CD8-positive, alpha-beta memory T cell (primary cell): Measurements from ENCODE around the gene RAB20. TPM values are rescaled to one million over a fixed set of nuclear protein-coding genes. Genes with fewer than 3 reads are reported as not detected.
"Not testable (repeated sequence)": the region's sequence is repeated elsewhere in the genome, so short reads cannot be mapped to it uniquely, and the experiment has no call there.

Experiments
- CTCF ChIA-PET: fragments of 350-600 bp; sonication (Branson Sonifier 250); formaldehyde crosslinking; loops from one replicate; lab custom pipeline; 2021; ENCODE audit warnings: antibody characterized with exemption; lab: Charles Lee
- POLR2A ChIA-PET: fragments of 350-600 bp; sonication (Branson Sonifier 250); formaldehyde crosslinking; loops from one replicate; lab custom pipeline; 2021; ENCODE audit warnings: antibody characterized with exemption; lab: Charles Lee
- DNase-seq, 5 donors: peaks; one replicate each; pipeline versions ENCODE4 v3.0.0 to v3.0.0-alpha.2; 2020 to 2022; ENCODE audit warnings: mixed read lengths in 1 of 5
- H3K27ac ChIP-seq: one replicate; pipeline ENCODE4 v1.7.0; 2013; ENCODE audit warnings: low read depth, mild to moderate bottlenecking, low read length, moderate library complexity
- H3K27me3 ChIP-seq: 2 replicates; pipeline ENCODE4 v1.7.0; 2013; ENCODE audit warnings: low read length, mild to moderate bottlenecking; ENCODE audit not compliant: insufficient read depth, poor library complexity, severe bottlenecking
- H3K36me3 ChIP-seq: 2 replicates; pipeline ENCODE4 v1.7.0; 2013; ENCODE audit warnings: mild to moderate bottlenecking, low read length, moderate library complexity; ENCODE audit not compliant: insufficient read depth
- H3K4me1 ChIP-seq: 2 replicates; pipeline ENCODE4 v1.7.0; 2013; ENCODE audit warnings: mild to moderate bottlenecking, low read length, moderate library complexity; ENCODE audit not compliant: insufficient read depth
- H3K4me3 ChIP-seq: 2 replicates; pipeline ENCODE4 v1.7.0; 2013; ENCODE audit warnings: mild to moderate bottlenecking, low read length
- H3K9me3 ChIP-seq: 2 replicates; pipeline ENCODE4 v1.7.0; 2013; ENCODE audit warnings: mild to moderate bottlenecking, low read length
- H3K27ac Mint-ChIP-seq, 8 donors: one replicate each; pipeline ENCODE4 v1.8.0; 2020 to 2021; ENCODE audit warnings: mixed read lengths in 8 of 8, mild to moderate bottlenecking in 6 of 8, inconsistent platforms in 3 of 8, moderate library complexity in 3 of 8
- H3K27me3 Mint-ChIP-seq, 2 donors: one replicate each; pipeline ENCODE4 v1.8.0; 2020 to 2021; ENCODE audit warnings: mixed read lengths in 2 of 2, mild to moderate bottlenecking in 1 of 2, moderate library complexity in 1 of 2
- H3K36me3 Mint-ChIP-seq, 3 donors: one replicate each; pipeline ENCODE4 v1.8.0; 2020 to 2021; ENCODE audit warnings: mixed read lengths in 3 of 3, inconsistent platforms in 1 of 3, mild to moderate bottlenecking in 1 of 3
- H3K4me1 Mint-ChIP-seq, 3 donors: one replicate each; pipeline ENCODE4 v1.8.0; 2020 to 2021; ENCODE audit warnings: mixed read lengths in 3 of 3, inconsistent platforms in 1 of 3, mild to moderate bottlenecking in 1 of 3
- H3K4me3 Mint-ChIP-seq, 7 donors: one replicate each; pipeline ENCODE4 v1.8.0; 2020 to 2021; ENCODE audit warnings: mixed read lengths in 7 of 7, mild to moderate bottlenecking in 6 of 7, moderate library complexity in 4 of 7, inconsistent platforms in 2 of 7
- H3K9me3 Mint-ChIP-seq, 5 donors: one replicate each; pipeline ENCODE4 v1.8.0; 2020 to 2022; ENCODE audit warnings: mixed read lengths in 5 of 5, mild to moderate bottlenecking in 3 of 5, moderate library complexity in 2 of 5, inconsistent platforms in 1 of 5
- polyA plus RNA-seq: library from polyadenylated mRNA; unstranded; fragments of 300-500 nt; fragmentation: Illumina TruSeq; gene quantifications from one replicate; pipeline ENCODE4 v1.2.3, GENCODE V29; 2021
- total RNA-seq, 2 experiments: library from RNA; stranded (reverse); gene quantifications; one replicate each; pipeline ENCODE4 v1.2.3, GENCODE V29; 2021

The RAB20 gene
- total and polyA plus RNA-seq, 3 experiments from 2014 or later: 0.84 to 2.7 (median 1.2) TPM

DNA sequence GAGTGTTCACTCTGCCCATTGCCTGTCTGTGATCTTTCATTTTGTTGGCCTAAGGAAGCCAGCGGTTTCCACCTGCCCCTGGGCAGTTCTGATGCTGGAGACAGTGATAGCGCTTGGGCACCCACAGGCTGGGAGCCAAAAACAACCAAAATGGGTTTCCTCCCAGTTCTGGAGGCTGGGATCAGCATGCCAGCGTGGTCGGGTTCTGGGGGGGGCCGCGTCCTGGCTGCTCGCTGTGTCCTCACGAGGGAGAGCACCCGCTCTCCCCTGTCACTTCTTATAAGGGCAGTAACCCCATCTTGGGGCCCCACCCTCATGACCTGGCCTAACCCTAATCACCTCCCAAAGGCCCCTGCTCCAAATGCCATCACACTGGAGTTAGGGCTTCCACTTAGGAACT is 67.9 kb downstream of the RAB20 start:
- H3K27ac Mint-ChIP-seq: no peak overlapping the region
- no peak for DNase-seq
- H3K27me3 Mint-ChIP-seq: peaks cover 0 to 2% of the 10 kb centered on the region in 2 donors
- Histone ChIP-seq H3K27ac (no peak overlapping the region), H3K9me3 (no peaks in the 10 kb centered on the region), H3K36me3 (no peaks in the 10 kb centered on the region), H3K4me1 (no peaks in the 10 kb centered on the region), H3K27me3 (no peaks in the 10 kb centered on the region), H3K4me3 (no peak overlapping the region)
- peaks cover 0 to 1% (median 0%) of the 10 kb centered on the region in 5 donors for H3K9me3 Mint-ChIP-seq
- H3K4me3 Mint-ChIP-seq: no peak overlapping the region
- no peaks in the 10 kb centered on the region for H3K36me3 Mint-ChIP-seq
- H3K4me1 Mint-ChIP-seq: no peaks in the 10 kb centered on the region
- CTCF ChIA-PET: no interaction called here
- POLR2A ChIA-PET: no interaction called here

DNA sequence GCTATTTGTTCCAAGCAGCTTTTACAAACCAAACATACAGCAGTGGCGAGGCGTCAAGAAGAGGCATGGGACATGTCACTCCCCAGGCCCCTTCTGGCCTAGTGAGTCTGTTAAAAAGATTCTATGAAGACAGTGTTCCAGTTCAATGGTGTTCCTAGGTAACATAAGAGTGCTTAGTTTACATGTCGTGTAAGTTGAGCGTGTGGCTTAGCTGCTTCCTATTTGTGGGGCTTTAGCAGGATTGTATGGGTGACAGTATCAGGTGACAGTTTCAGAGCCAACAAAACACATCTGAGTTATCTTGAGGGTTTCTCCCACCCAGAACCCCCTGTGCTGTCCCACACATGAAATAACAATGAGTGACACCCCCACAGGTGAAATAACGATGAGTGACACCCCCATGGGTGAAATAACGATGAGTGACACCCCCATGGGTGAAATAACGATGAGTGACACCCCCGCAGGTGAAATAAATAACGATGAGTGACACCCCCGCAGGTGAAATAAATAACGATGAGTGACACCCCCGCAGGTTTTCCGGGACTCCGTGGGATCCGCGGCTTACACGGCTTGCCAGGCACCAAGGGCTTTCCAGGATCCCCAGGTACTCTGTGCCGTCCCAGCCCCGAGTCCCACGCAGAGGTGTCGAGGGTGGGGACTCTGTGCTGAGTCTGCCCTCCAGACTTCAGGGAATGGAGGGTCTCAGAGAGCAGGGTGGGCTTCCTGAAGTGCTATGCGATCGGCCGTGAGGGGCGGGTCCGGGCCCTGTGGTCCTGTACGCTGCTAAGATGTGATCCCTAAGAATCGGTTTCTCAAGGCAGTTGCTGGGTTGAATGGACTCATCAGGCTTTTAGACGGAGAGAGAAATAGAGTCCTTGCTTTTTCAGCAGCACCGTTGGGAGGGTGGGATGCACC is 68.6 kb downstream of the RAB20 start:
- Mint-ChIP-seq H3K27me3 (peaks cover 0 to 2% of the 10 kb centered on the region in 2 donors), H3K36me3 (no peaks in the 10 kb centered on the region), H3K4me3 (no peak overlapping the region), H3K27ac (no peak overlapping the region), H3K4me1 (no peaks in the 10 kb centered on the region), H3K9me3 (peaks cover 0 to 1% (median 0%) of the 10 kb centered on the region in 5 donors)
- Histone ChIP-seq H3K27me3 (no peaks in the 10 kb centered on the region), H3K27ac (no peak overlapping the region), H3K9me3 (no peaks in the 10 kb centered on the region), H3K4me1 (no peaks in the 10 kb centered on the region), H3K36me3 (no peaks in the 10 kb centered on the region), H3K4me3 (no peak overlapping the region)
- no peak for DNase-seq
- ChIA-PET CTCF (no interaction called here), POLR2A (no interaction called here)

DNA sequence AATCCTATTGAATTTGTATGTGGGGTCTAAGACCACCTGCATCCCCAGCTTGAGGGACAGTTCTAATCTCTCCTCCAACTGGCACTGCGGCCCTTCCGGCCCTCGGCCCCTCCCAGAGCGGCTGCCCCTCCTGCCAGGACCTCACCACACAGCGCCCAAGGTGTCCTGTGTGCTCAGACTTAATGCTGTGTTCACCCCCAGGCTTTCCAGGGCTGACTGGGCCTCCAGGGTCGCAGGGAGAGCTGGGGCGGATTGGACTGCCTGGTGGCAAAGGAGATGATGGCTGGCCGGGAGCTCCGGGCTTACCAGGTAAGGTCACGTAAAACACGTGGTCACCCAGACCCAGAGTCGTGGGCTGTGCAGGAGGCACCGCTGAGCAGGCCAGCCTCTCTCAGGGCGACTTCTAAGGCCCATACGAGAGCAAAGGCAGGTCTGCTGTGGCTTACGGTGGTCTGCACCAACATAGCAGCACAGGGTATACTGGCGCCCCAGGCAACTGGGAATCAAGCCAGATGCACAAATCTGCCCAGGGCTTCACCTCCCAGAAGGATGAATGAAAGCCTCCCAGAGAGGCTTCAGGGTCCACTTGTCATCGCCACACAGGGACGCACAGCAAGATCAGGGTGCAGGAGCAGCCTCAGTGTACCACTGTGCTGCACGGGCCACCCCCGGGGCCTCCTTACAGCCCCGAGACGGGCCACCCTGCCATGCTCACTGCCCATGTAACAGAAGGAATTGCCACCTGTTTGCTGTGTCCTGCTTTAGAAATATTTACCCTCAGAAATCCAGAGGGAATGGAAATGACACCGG is 69.4 kb downstream of the RAB20 start:
- H3K4me3 ChIP-seq: no peak overlapping the region
- CTCF ChIA-PET: no interaction called here
- H3K9me3 Mint-ChIP-seq: peaks cover 0 to under 1% (median 0%) of the 10 kb centered on the region in 5 donors
- no peak overlapping the region for H3K27ac Mint-ChIP-seq
- H3K27me3 Mint-ChIP-seq: peaks cover 0 to 2% of the 10 kb centered on the region in 2 donors
- no peak for DNase-seq
- H3K36me3 ChIP-seq: no peaks in the 10 kb centered on the region
- POLR2A ChIA-PET: no interaction called here
- H3K4me3 Mint-ChIP-seq: no peak overlapping the region
- H3K9me3 ChIP-seq: no peaks in the 10 kb centered on the region
- no peak overlapping the region for H3K27ac ChIP-seq
- no peaks in the 10 kb centered on the region for H3K4me1 ChIP-seq
- H3K4me1 Mint-ChIP-seq: no peaks in the 10 kb centered on the region
- H3K36me3 Mint-ChIP-seq: no peaks in the 10 kb centered on the region
- H3K27me3 ChIP-seq: no peaks in the 10 kb centered on the region

DNA sequence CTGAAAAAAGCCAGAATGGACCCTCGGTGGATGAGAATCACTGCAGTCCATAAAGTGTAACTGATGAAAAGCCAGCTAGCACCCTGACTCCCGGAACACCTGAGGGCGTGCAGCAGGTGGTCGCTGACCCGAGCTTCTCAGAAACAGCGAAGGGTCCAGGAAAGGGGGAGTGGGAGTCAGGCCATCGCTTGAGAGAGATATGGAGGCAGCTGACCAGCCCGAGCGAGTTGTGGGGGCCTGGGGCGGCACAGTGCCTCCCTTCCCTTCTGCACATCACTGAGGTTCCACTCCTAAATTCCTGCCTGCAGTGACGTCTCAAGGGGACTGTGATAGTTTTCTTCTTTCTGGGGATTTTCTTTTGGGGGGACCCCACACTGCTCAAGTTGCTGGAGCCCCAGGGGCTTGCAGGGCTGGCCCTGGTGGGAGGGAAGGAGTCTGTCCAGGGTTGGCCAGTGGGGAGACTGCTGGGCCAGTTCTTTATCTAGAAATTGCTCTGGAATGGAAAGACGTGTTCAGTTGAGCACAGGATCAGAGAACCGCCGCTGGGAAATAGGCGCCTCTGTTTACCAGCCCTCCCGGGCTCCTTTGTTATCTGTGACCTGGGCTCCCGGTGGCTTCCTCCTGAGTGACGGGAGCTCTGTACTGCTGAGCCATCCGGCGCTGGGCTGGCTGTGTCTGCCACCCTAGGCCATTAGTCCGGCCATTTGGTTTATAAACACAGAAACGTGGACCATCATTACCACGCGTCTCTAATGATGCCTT is 71.3 kb downstream of the RAB20 start:
- DNase-seq: no peak
- CTCF ChIA-PET: no interaction called here
- Histone ChIP-seq H3K4me3 (no peak overlapping the region), H3K9me3 (no peaks in the 10 kb centered on the region), H3K36me3 (no peaks in the 10 kb centered on the region), H3K27me3 (no peaks in the 10 kb centered on the region), H3K4me1 (no peaks in the 10 kb centered on the region), H3K27ac (no peak overlapping the region)
- peaks cover 0 to 2% of the 10 kb centered on the region in 2 donors for H3K27me3 Mint-ChIP-seq
- no peak overlapping the region for H3K27ac Mint-ChIP-seq
- H3K4me1 Mint-ChIP-seq: no peaks in the 10 kb centered on the region
- no peaks in the 10 kb centered on the region for H3K9me3 Mint-ChIP-seq
- no peak overlapping the region for H3K4me3 Mint-ChIP-seq
- POLR2A ChIA-PET: no interaction called here
- no peaks in the 10 kb centered on the region for H3K36me3 Mint-ChIP-seq

DNA sequence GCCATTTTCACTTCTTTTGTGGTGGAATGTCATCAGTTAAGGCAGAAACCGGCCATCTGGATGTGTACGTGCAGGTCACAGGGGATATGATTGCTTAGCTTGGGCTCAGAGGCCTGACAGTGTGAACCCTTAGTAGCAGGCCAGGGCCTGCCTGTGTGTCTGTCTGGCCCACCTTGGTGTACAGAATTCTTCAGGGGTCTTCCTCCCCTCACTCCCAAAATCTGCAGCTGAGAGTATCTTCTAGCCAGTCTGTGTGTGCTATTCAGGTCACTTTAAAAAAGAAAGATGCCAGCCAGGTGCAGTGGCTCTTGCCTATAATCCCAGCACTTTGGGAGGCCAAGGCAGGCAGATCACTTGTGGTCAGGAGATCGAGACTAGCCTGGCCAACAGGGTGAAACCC is 74.6 kb downstream of the RAB20 start:
- H3K9me3 Mint-ChIP-seq, H3K4me1 ChIP-seq, DNase-seq, H3K27ac Mint-ChIP-seq, H3K27me3 ChIP-seq, H3K4me3 ChIP-seq, H3K4me1 Mint-ChIP-seq, H3K9me3 ChIP-seq, H3K36me3 Mint-ChIP-seq, H3K4me3 Mint-ChIP-seq, H3K36me3 ChIP-seq, H3K27me3 Mint-ChIP-seq, H3K27ac ChIP-seq, POLR2A ChIA-PET: not testable (repeated sequence)
- CTCF ChIA-PET: interaction anchor here (1.0 kb wide), 1 partner anchor 31 kb away, joined by 3 read pairs; no protein-coding TSS in a partner anchor

DNA sequence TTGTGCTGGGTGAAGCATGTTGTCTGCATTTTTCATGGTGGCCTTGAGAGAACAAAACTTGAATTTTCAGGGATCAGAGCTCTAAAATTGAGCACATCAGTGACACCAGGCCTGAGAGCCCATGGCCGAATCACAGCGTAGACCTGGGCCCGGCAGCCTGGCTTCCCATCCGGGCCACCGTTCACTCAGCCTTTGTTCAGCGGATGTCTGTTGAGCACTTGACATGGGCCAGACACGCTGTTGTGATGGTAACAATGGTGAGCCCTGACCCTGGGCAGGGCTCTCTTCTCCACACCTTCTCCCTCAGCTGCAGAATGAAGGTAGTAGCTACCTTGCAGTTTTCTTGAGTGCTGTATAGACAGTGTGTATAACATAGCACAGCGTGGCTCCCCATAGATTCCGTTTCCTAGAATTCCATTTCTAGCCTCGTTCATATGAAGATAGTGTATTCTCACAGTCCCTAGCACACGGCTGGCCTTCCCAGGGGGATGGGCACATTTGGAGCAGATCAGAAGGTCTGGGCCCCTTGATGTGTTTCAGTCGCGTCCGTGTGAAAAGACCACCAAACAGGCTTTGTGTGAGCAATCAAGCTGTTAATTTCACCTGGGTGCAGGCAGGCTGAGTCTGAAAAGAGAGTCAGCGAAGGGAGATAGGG is 75.3 kb downstream of the RAB20 start:
- POLR2A ChIA-PET: no interaction called here
- no peaks in the 10 kb centered on the region for H3K27me3 ChIP-seq
- H3K9me3 ChIP-seq: no peaks in the 10 kb centered on the region
- Mint-ChIP-seq H3K27me3 (peaks cover 4 to 7% of the 10 kb centered on the region in 2 donors), H3K27ac (no peak overlapping the region), H3K9me3 (no peaks in the 10 kb centered on the region), H3K4me1 (no peaks in the 10 kb centered on the region), H3K4me3 (no peak overlapping the region), H3K36me3 (no peaks in the 10 kb centered on the region)
- CTCF ChIA-PET: no interaction called here
- no peaks in the 10 kb centered on the region for H3K36me3 ChIP-seq
- no peak overlapping the region for H3K4me3 ChIP-seq
- DNase-seq: no peak
- H3K4me1 ChIP-seq: no peaks in the 10 kb centered on the region
- H3K27ac ChIP-seq: no peak overlapping the region

DNA sequence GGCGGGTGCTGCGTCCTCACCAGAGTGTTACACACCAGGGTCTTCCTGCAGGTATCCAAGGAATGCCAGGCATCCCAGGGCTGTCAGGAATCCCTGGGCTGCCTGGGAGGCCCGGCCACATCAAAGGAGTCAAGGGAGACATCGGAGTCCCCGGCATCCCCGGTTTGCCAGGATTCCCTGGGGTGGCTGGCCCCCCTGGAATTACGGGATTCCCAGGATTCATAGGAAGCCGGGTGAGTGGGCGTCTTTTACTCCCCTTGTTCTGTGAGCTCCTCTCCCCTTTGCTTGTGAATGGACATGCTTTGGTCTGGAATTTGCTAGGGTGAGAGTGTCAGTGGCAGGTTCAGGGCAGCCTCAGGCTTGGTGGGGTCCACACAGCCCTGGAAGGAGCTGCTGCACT is 75.9 kb downstream of the RAB20 start:
- H3K4me1 ChIP-seq: no peaks in the 10 kb centered on the region
- Mint-ChIP-seq H3K27me3 (peaks cover 4 to 7% of the 10 kb centered on the region in 2 donors), H3K9me3 (no peaks in the 10 kb centered on the region), H3K4me3 (no peak overlapping the region), H3K36me3 (no peaks in the 10 kb centered on the region), H3K4me1 (no peaks in the 10 kb centered on the region), H3K27ac (no peak overlapping the region)
- H3K9me3 ChIP-seq: no peaks in the 10 kb centered on the region
- ChIA-PET CTCF (no interaction called here), POLR2A (no interaction called here)
- H3K36me3 ChIP-seq: no peaks in the 10 kb centered on the region
- H3K27ac ChIP-seq: no peak overlapping the region
- no peaks in the 10 kb centered on the region for H3K27me3 ChIP-seq
- H3K4me3 ChIP-seq: no peak overlapping the region
- no peak for DNase-seq
